ENCODE measurements around the gene SLC39A10. TPM values are rescaled to one million over a fixed set of nuclear protein-coding genes. Genes with fewer than 3 reads are reported as not detected.
A peak's percentile ranks its signal among the peaks of the same experiment; 100 is the strongest.
"Not testable (repeated sequence)": the region's sequence is repeated elsewhere in the genome, so short reads cannot be mapped to it uniquely, and the experiment has no call there.

SLC39A10 gene
- total RNA-seq, 8 experiments from 2014 or later = 31.8 to 58.4 (median 45.3) TPM

- no peak for ATAC-seq (replicated peaks in 6 of 8)
- 40 to 100% (median 89%) methylated on average over 1 to 4 of the region's 4 CpGs; no CpG with 5 or more reads in 6 of the 10 experiments for WGBS, 10 experiments
- H3K4me3 ChIP-seq = no peak overlapping the region
- in situ Hi-C loops (cut with MboI; ENCODE audit: low pct_unique_long_range_greater_than_20kb in 2 of 9, low sequenced_read_pairs in 9 of 9, unreplicated experiment in 9 of 9) = no loop called here
- H3K4me1 ChIP-seq (replicated peaks in 1 of 2) = no peaks in the 10 kb centered on the region
- no peak overlapping the region for H3K27ac ChIP-seq
Measured at GRCh38 chr2:195633573-195633870, 23.5 kb upstream of the SLC39A10 start.

- Histone ChIP-seq H3K4me3 (no peak overlapping the region), H3K27ac (no peak overlapping the region), H3K4me1 (replicated peaks in 1 of 2) (no peaks in the 10 kb centered on the region)
- in situ Hi-C loops (cut with MboI; ENCODE audit: low pct_unique_long_range_greater_than_20kb in 2 of 9, low sequenced_read_pairs in 9 of 9, unreplicated experiment in 9 of 9) = no loop called here
- no peak for ATAC-seq (replicated peaks in 6 of 8)
- 50 to 89% (median 76%) methylated on average over 2 to 3 of the region's 3 CpGs; no CpG with 5 or more reads in 1 of the 10 experiments for WGBS, 10 experiments
Measured at GRCh38 chr2:195633974-195634373, 23.1 kb upstream of the SLC39A10 start.

- in situ Hi-C loops (cut with MboI; ENCODE audit: low pct_unique_long_range_greater_than_20kb in 2 of 9, low sequenced_read_pairs in 9 of 9, unreplicated experiment in 9 of 9) = no loop called here
- Histone ChIP-seq H3K4me1 (replicated peaks in 1 of 2) (no peaks in the 10 kb centered on the region), H3K4me3 (no peak overlapping the region), H3K27ac (no peak overlapping the region)
- peak in 4 of 8 experiments; percentile 20 to 44 (median 32) for ATAC-seq (replicated peaks in 6 of 8)
Measured at GRCh38 chr2:195636890-195637289, 20.1 kb upstream of the SLC39A10 start.

- 77 to 100% (median 90%) methylated on average over 2 to 4 of the region's 4 CpGs; no CpG with 5 or more reads in 1 of the 10 experiments for WGBS, 10 experiments
- Histone ChIP-seq H3K4me1 (replicated peaks in 1 of 2) (no peaks in the 10 kb centered on the region), H3K27ac (no peak overlapping the region), H3K4me3 (no peak overlapping the region)
- in situ Hi-C loops (cut with MboI; ENCODE audit: low pct_unique_long_range_greater_than_20kb in 2 of 9, low sequenced_read_pairs in 9 of 9, unreplicated experiment in 9 of 9) = no loop called here
- no peak for ATAC-seq (replicated peaks in 6 of 8)
Measured at GRCh38 chr2:195638750-195639149, 18.3 kb upstream of the SLC39A10 start.

- in situ Hi-C loops (cut with MboI; ENCODE audit: low pct_unique_long_range_greater_than_20kb in 2 of 9, low sequenced_read_pairs in 9 of 9, unreplicated experiment in 9 of 9) = no loop called here
- H3K27ac ChIP-seq = no peak overlapping the region
- 87 to 100% (median 100%) methylated on average over 2 to 7 of the region's 7 CpGs; no CpG with 5 or more reads in 1 of the 10 experiments for WGBS, 10 experiments
- no peak for ATAC-seq (replicated peaks in 6 of 8)
- H3K4me3 ChIP-seq = no peak overlapping the region
- H3K4me1 ChIP-seq (replicated peaks in 1 of 2) = no peaks in the 10 kb centered on the region
Measured at GRCh38 chr2:195639238-195639858, 17.7 kb upstream of the SLC39A10 start.

- 0 to 100% (median 63%) methylated on average over 1 of the region's 1 CpG; no CpG with 5 or more reads in 1 of the 10 experiments for WGBS, 10 experiments
- H3K27ac ChIP-seq = no peak overlapping the region
- no peaks in the 10 kb centered on the region for H3K4me1 ChIP-seq (replicated peaks in 1 of 2)
- ATAC-seq (replicated peaks in 6 of 8) = no peak
- in situ Hi-C loops (cut with MboI; ENCODE audit: low pct_unique_long_range_greater_than_20kb in 2 of 9, low sequenced_read_pairs in 9 of 9, unreplicated experiment in 9 of 9) = no loop called here
- no peak overlapping the region for H3K4me3 ChIP-seq
Measured at GRCh38 chr2:195639959-195640358, 17.1 kb upstream of the SLC39A10 start.

GRCh38 chr2:195642027-195642678 is 14.9 kb upstream of the SLC39A10 start:
- no peak for ATAC-seq (replicated peaks in 6 of 8)
- Histone ChIP-seq H3K4me1 (replicated peaks in 1 of 2) (no peaks in the 10 kb centered on the region), H3K27ac (no peak overlapping the region), H3K4me3 (no peak overlapping the region)
- 61 to 100% (median 82%) methylated on average over 1 to 5 of the region's 5 CpGs; no CpG with 5 or more reads in 2 of the 10 experiments for WGBS, 10 experiments
- in situ Hi-C loops (cut with MboI; ENCODE audit: low pct_unique_long_range_greater_than_20kb in 2 of 9, low sequenced_read_pairs in 9 of 9, unreplicated experiment in 9 of 9) = no loop called here

- ATAC-seq (replicated peaks in 6 of 8) = no peak
- H3K27ac ChIP-seq = no peak overlapping the region
- in situ Hi-C loops (cut with MboI; ENCODE audit: low pct_unique_long_range_greater_than_20kb in 2 of 9, low sequenced_read_pairs in 9 of 9, unreplicated experiment in 9 of 9) = no loop called here
- 50 to 100% (median 81%) methylated on average over 1 of the region's 1 CpG; no CpG with 5 or more reads in 4 of the 10 experiments for WGBS, 10 experiments
- H3K4me1 ChIP-seq (replicated peaks in 1 of 2) = no peaks in the 10 kb centered on the region
- no peak overlapping the region for H3K4me3 ChIP-seq
Measured at GRCh38 chr2:195642679-195643068, 14.4 kb upstream of the SLC39A10 start.

GRCh38 chr2:195644708-195645107 is 12.3 kb upstream of the SLC39A10 start:
- in situ Hi-C loops (cut with MboI; ENCODE audit: low pct_unique_long_range_greater_than_20kb in 2 of 9, low sequenced_read_pairs in 9 of 9, unreplicated experiment in 9 of 9); H3K27ac ChIP-seq; ATAC-seq (replicated peaks in 6 of 8); H3K4me1 ChIP-seq (replicated peaks in 1 of 2); H3K4me3 ChIP-seq: not testable (repeated sequence)
- 94 to 100% (median 100%) methylated on average over 1 to 8 of the region's 9 CpGs; no CpG with 5 or more reads in 5 of the 10 experiments for WGBS, 10 experiments

GRCh38 chr2:195645413-195645812 is 11.6 kb upstream of the SLC39A10 start:
- no peak for ATAC-seq (replicated peaks in 6 of 8)
- in situ Hi-C loops (cut with MboI; ENCODE audit: low pct_unique_long_range_greater_than_20kb in 2 of 9, low sequenced_read_pairs in 9 of 9, unreplicated experiment in 9 of 9) = no loop called here
- WGBS, 10 experiments = 64 to 100% (median 95%) methylated on average over 2 of the region's 2 CpGs; no CpG with 5 or more reads in 1 of the 10 experiments

GRCh38 chr2:195646424-195646823 is 10.6 kb upstream of the SLC39A10 start:
- ATAC-seq (replicated peaks in 6 of 8) = no peak
- Histone ChIP-seq H3K4me1 (replicated peaks in 1 of 2) (no peaks in the 10 kb centered on the region), H3K4me3 (no peak overlapping the region), H3K27ac (no peak overlapping the region)
- 52 to 100% (median 81%) methylated on average over 1 to 4 of the region's 9 CpGs; no CpG with 5 or more reads in 7 of the 10 experiments for WGBS, 10 experiments
- in situ Hi-C loops (cut with MboI; ENCODE audit: low pct_unique_long_range_greater_than_20kb in 2 of 9, low sequenced_read_pairs in 9 of 9, unreplicated experiment in 9 of 9) = no loop called here

More at GRCh38 chr2:195645413-195645812, 11.6 kb upstream of the SLC39A10 start:
- H3K4me3 ChIP-seq = no peak overlapping the region
- no peaks in the 10 kb centered on the region for H3K4me1 ChIP-seq (replicated peaks in 1 of 2)
- H3K27ac ChIP-seq = no peak overlapping the region

GRCh38 chr2:195647302-195647701 is 9.7 kb upstream of the SLC39A10 start:
- no peak for ATAC-seq (replicated peaks in 6 of 8)
- WGBS, 10 experiments = 50 to 100% (median 86%) methylated on average over 1 to 3 of the region's 3 CpGs; no CpG with 5 or more reads in 3 of the 10 experiments
- in situ Hi-C loops (cut with MboI; ENCODE audit: low pct_unique_long_range_greater_than_20kb in 2 of 9, low sequenced_read_pairs in 9 of 9, unreplicated experiment in 9 of 9) = no loop called here
- H3K4me3 ChIP-seq = no peak overlapping the region
- H3K4me1 ChIP-seq (replicated peaks in 1 of 2) = no peaks in the 10 kb centered on the region
- no peak overlapping the region for H3K27ac ChIP-seq

- ATAC-seq (replicated peaks in 6 of 8); H3K4me1 ChIP-seq (replicated peaks in 1 of 2); H3K4me3 ChIP-seq; in situ Hi-C loops (cut with MboI; ENCODE audit: low pct_unique_long_range_greater_than_20kb in 2 of 9, low sequenced_read_pairs in 9 of 9, unreplicated experiment in 9 of 9); H3K27ac ChIP-seq: not testable (repeated sequence)
- WGBS, 10 experiments = 58 to 100% (median 83%) methylated on average over 1 to 2 of the region's 2 CpGs; no CpG with 5 or more reads in 4 of the 10 experiments
Measured at GRCh38 chr2:195648370-195648769, 8.7 kb upstream of the SLC39A10 start.

GRCh38 chr2:195648787-195649186 is 8.2 kb upstream of the SLC39A10 start:
- ATAC-seq (replicated peaks in 6 of 8) = peak in 1 of 8 experiments; percentile 65
- no peaks in the 10 kb centered on the region for H3K4me1 ChIP-seq (replicated peaks in 1 of 2)
- in situ Hi-C loops (cut with MboI; ENCODE audit: low pct_unique_long_range_greater_than_20kb in 2 of 9, low sequenced_read_pairs in 9 of 9, unreplicated experiment in 9 of 9) = no loop called here
- H3K4me3 ChIP-seq = no peak overlapping the region
- H3K27ac ChIP-seq = no peak overlapping the region
- WGBS, 10 experiments = 48 to 100% (median 91%) methylated on average over 2 to 5 of the region's 5 CpGs
